ENCODE results near the gene GAS2. TPM values are rescaled to one million over a fixed set of nuclear protein-coding genes. Genes with fewer than 3 reads are reported as not detected.

GAS2 gene
- total RNA-seq, 1 donor from 2014 or later = 1.7 TPM

- no peaks in the 10 kb centered on the region for H3K9me3 ChIP-seq
- no peak overlapping the region for H3K27ac ChIP-seq
Observed at GRCh38 chr11:22668005-22668796, 1.8 kb downstream of the GAS2 start.

DNA sequence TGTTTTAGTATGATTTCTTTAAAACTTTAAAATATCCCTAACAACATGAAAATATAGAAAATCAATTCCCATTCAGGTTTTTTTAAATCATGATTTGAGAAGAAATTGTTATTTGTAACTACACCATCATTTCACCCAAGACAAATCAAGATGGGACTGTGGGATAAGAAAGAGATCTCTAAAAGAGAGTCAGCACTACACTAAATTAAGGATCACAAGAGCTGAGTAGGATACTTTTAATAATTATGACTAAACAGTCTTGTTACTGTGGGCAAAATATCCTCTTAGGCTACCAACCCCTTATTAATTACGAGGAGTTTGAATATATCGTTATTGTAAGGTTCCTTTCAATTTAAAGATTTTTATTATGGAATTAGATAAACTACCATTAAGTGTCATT is 3.0 kb downstream of the GAS2 start:
- Histone ChIP-seq H3K4me1 (peaks cover 6% of the 10 kb centered on the region), H3K27ac (no peak overlapping the region), H3K27me3 (peaks cover 35% of the 10 kb centered on the region), H3K4me3 (no peak overlapping the region), H3K36me3 (no peaks in the 10 kb centered on the region), H3K9me3 (no peaks in the 10 kb centered on the region)
- intact Hi-C loops (cut with DNase I) = no loop called here
- TF ChIP-seq CTCF (IDR thresholded peaks at IDR 0.05) = no peak
- DNase-seq (no peak), ATAC-seq (no peak)

More at GRCh38 chr11:22668005-22668796, 1.8 kb downstream of the GAS2 start:
- TF ChIP-seq CTCF (IDR thresholded peaks at IDR 0.05) = no peak
- intact Hi-C loops (cut with DNase I) = no loop called here
- Histone ChIP-seq H3K4me1 (peaks cover 6% of the 10 kb centered on the region), H3K27me3 (peaks cover 35% of the 10 kb centered on the region), H3K36me3 (no peaks in the 10 kb centered on the region), H3K4me3 (no peak overlapping the region)
- DNase-seq (no peak), ATAC-seq (no peak)

DNA sequence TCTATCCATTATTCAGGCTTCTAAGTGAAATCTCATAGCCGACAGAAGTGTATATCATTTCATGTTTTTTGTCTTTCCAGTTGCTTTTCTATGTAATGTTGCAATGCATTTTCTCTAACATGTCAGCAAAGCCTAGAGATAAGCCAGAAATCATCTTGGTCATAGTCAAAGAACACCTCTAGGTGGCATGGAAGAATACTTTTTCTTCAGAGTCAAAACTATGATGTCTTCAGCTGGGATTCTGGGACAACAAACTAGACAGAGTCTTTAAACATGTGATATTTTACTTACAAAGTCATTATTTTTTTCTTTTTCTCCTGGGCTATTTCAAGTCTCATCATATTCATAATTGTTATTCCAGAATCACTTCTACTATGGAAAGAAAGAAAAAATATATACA is 4.4 kb downstream of the GAS2 start:
- no peak overlapping the region for H3K4me3 ChIP-seq
- no peak overlapping the region for H3K27ac ChIP-seq
- ATAC-seq (no peak), DNase-seq (no peak)
- H3K27me3 ChIP-seq = peaks cover 26% of the 10 kb centered on the region
- H3K4me1 ChIP-seq = peaks cover 6% of the 10 kb centered on the region
- intact Hi-C loops (cut with DNase I) = no loop called here
- H3K36me3 ChIP-seq = no peaks in the 10 kb centered on the region
- H3K9me3 ChIP-seq = no peaks in the 10 kb centered on the region
- no peak for TF ChIP-seq CTCF (IDR thresholded peaks at IDR 0.05)

- no peak overlapping the region for H3K4me3 ChIP-seq
- no peak for TF ChIP-seq CTCF (IDR thresholded peaks at IDR 0.05)
- ATAC-seq = no peak
Observed at GRCh38 chr11:22671751-22672150, 5.3 kb downstream of the GAS2 start.

DNA sequence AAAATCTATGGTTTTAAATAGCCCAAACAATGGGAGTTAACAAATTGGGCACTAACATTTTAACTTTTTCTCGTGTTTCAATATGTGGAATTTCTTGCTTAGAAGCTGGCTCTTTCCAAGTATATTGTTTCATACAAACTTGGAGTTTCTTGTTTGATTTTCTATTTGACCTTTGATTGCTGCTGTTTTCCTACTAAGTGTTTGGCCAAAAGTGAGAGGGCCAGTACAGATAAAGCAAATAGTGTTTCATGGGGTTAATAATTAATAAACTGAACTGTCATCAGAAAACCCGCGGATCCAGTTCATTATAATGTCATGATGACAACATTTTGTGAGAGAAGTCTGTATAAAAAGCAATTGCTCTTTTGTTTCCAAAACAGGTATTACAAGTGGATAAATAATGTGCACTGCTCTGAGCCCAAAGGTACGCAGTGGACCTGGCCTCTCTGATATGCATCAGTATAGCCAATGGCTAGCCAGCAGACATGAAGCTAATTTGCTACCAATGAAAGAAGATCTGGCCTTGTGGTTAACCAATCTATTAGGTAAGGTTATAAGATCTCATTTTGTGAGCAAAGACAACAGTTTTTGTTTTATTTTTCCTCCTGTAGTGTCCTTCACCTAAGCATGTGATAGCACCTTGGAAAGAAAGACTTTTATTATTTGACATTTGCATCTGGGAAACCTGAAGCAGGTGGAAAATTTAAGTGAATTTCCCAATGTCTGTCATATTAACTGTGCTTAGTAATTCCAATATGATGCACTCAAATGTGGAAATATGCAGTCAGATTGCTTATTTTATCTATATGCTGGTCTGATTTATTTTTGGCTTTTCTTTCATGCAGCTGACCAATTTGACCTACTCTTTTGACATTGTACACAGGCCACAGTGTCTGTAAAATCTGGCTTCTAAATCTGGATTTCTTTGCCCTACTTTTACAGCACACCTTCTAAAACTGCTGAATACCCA is 8.3 kb downstream of the GAS2 start:
- DNase-seq (no peak), ATAC-seq (no peak)
- Histone ChIP-seq H3K27me3 (peaks cover 9% of the 10 kb centered on the region), H3K36me3 (no peaks in the 10 kb centered on the region), H3K4me1 (no peaks in the 10 kb centered on the region), H3K4me3 (no peak overlapping the region), H3K27ac (no peak overlapping the region), H3K9me3 (no peaks in the 10 kb centered on the region)
- intact Hi-C loops (cut with DNase I) = no loop called here
- TF ChIP-seq CTCF (IDR thresholded peaks at IDR 0.05) = no peak

More at GRCh38 chr11:22671751-22672150, 5.3 kb downstream of the GAS2 start:
- DNase-seq = no peak
- Histone ChIP-seq H3K36me3 (no peaks in the 10 kb centered on the region), H3K27me3 (peaks cover 20% of the 10 kb centered on the region), H3K9me3 (no peaks in the 10 kb centered on the region), H3K27ac (no peak overlapping the region), H3K4me1 (no peaks in the 10 kb centered on the region)
- intact Hi-C loops (cut with DNase I) = no loop called here

All from upper lobe of right lung (tissue), 1 donor.